A549 (cell line): Measurements from ENCODE around the gene ASPA.

ENCODE experiments used
- KDM1A ChIP-seq: fragments of 200-600 bp; sonication (generic); IDR thresholded peaks from 2 replicates; pipeline ENCODE4 v1.6.1; 2016; ENCODE audit warnings: low read depth, mild to moderate bottlenecking
- TF ChIP-seq, protein P1 (sequence below): fragments of >200 bp; sonication (Bioruptor Twin); formaldehyde crosslinking; IDR thresholded peaks from 3 replicates; pipeline ENCODE4 v1.6.1; 2016
- TF ChIP-seq, protein P2 (sequence below): fragments of >200 bp; sonication (Bioruptor Twin); formaldehyde crosslinking; IDR thresholded peaks from 3 replicates; pipeline ENCODE4 v1.5.1; 2016

- TF ChIP-seq, protein P1, sequence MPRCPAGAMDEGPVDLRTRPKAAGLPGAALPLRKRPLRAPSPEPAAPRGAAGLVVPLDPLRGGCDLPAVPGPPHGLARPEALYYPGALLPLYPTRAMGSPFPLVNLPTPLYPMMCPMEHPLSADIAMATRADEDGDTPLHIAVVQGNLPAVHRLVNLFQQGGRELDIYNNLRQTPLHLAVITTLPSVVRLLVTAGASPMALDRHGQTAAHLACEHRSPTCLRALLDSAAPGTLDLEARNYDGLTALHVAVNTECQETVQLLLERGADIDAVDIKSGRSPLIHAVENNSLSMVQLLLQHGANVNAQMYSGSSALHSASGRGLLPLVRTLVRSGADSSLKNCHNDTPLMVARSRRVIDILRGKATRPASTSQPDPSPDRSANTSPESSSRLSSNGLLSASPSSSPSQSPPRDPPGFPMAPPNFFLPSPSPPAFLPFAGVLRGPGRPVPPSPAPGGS: no peak
- TF ChIP-seq KDM1A: no peak
- TF ChIP-seq, protein P2, sequence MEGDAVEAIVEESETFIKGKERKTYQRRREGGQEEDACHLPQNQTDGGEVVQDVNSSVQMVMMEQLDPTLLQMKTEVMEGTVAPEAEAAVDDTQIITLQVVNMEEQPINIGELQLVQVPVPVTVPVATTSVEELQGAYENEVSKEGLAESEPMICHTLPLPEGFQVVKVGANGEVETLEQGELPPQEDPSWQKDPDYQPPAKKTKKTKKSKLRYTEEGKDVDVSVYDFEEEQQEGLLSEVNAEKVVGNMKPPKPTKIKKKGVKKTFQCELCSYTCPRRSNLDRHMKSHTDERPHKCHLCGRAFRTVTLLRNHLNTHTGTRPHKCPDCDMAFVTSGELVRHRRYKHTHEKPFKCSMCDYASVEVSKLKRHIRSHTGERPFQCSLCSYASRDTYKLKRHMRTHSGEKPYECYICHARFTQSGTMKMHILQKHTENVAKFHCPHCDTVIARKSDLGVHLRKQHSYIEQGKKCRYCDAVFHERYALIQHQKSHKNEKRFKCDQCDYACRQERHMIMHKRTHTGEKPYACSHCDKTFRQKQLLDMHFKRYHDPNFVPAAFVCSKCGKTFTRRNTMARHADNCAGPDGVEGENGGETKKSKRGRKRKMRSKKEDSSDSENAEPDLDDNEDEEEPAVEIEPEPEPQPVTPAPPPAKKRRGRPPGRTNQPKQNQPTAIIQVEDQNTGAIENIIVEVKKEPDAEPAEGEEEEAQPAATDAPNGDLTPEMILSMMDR: no peak
Observed at GRCh38 chr17:3534881-3535252, 59.1 kb downstream of the ASPA start.
